Lung (tissue), 12 donors: ENCODE measurements around the gene SERPINB4. TPM values are rescaled to one million over a fixed set of nuclear protein-coding genes. Genes with fewer than 3 reads are reported as not detected.

Experiments
- ATAC-seq: fragments of 200-7000 bp; cut with Tn5 transposase; one replicate; pipeline ENCODE4 v1.9.1; 2020; ENCODE audit warnings: moderate number of reproducible peaks; ENCODE audit not compliant: insufficient read depth, low FRiP score
- DNase-seq, 3 donors: peaks; one replicate each; pipeline ENCODE4 v3.0.0-alpha.2; 2013 to 2017
- H3K27ac ChIP-seq, 2 donors: one replicate each; pipeline ENCODE4 v1.5.1; 2013; ENCODE audit warnings: mild to moderate bottlenecking in 2 of 2, moderate library complexity in 2 of 2, control low read depth in 1 of 2, inconsistent platforms in 1 of 2, low read depth in 1 of 2, low read length in 1 of 2
- H3K27me3 ChIP-seq, 3 donors: one replicate each; pipeline ENCODE4 v1.5.1; 2013; ENCODE audit warnings: low read length in 2 of 3; ENCODE audit not compliant: control insufficient read depth in 3 of 3, insufficient read depth in 3 of 3
- H3K36me3 ChIP-seq, 4 donors: one replicate each; pipeline ENCODE4 v1.5.1; 2013; ENCODE audit warnings: low read length in 4 of 4, mild to moderate bottlenecking in 1 of 4, moderate library complexity in 1 of 4; ENCODE audit not compliant: control insufficient read depth in 4 of 4, insufficient read depth in 4 of 4
- H3K4me1 ChIP-seq, 5 donors: one replicate each; pipeline ENCODE4 v1.5.1; 2013; ENCODE audit warnings: low read length in 5 of 5, mild to moderate bottlenecking in 2 of 5, moderate library complexity in 1 of 5; ENCODE audit not compliant: control insufficient read depth in 5 of 5, insufficient read depth in 5 of 5
- H3K4me3 ChIP-seq: one replicate; pipeline ENCODE4 v1.5.1; 2013; ENCODE audit warnings: mild to moderate bottlenecking, control low read depth, moderate library complexity
- H3K9ac ChIP-seq, 2 donors: one replicate each; pipeline ENCODE4 v1.5.1; 2013; ENCODE audit warnings: low read length in 2 of 2, control low read depth in 1 of 2; ENCODE audit not compliant: insufficient read depth in 1 of 2
- H3K9me3 ChIP-seq, 4 donors: one replicate each; pipeline ENCODE4 v1.5.1; 2013; ENCODE audit warnings: low read length in 3 of 4, mild to moderate bottlenecking in 1 of 4, moderate library complexity in 1 of 4; ENCODE audit not compliant: control insufficient read depth in 4 of 4, insufficient read depth in 3 of 4
- CTCF ChIP-seq: IDR thresholded peaks from 2 replicates; pipeline ENCODE4 v1.5.1; 2012; ENCODE audit warnings: mild to moderate bottlenecking; ENCODE audit errors: control extremely low read depth, extremely low read depth
- WGBS, 2 donors: extraction: QIAGEN DNeasy Blood & Tissue Kit; methylation state at CpG; one replicate each; pipeline ENCODE4 v1.1.7; 2013; 5-methylcytosine and 5-hydroxymethylcytosine counted together
- polyA plus RNA-seq, 2 donors: library from polyadenylated mRNA; stranded (reverse); fragments of 200-250 nt; gene quantifications; one replicate each; pipeline ENCODE4 v1.2.1, GENCODE V29; 2013
- total RNA-seq, 2 donors: library from RNA; depleted of rRNA in 1 of 2; stranded (reverse); fragments of >200 nt in 1 of 2; gene quantifications; one replicate each; pipeline ENCODE4 v1.2.1, GENCODE V29; 2014 to 2021
- donor health status: control.
- donor health status: control.
- donor health status: Bipolar disorder and iron deficiency.
- donor health status: healthy.
- donor health status: DM: yes; HTN: yes; CAD: no.

Gene SERPINB4
- total and polyA plus RNA-seq, 4 donors, result 0.34 to 17.4 (median 1.0) TPM; not detected in 1

GRCh38 chr18:63617915-63618234, 26.2 kb downstream of the SERPINB4 start:
- 89 to 91% methylated on average over 2 of the region's 2 CpGs for WGBS, 2 donors
- Histone ChIP-seq H3K9me3 (peaks cover 0 to 5% (median 0%) of the 10 kb centered on the region in 4 donors), H3K4me3 (no peak overlapping the region), H3K27me3 (no peaks in the 10 kb centered on the region), H3K36me3 (no peaks in the 10 kb centered on the region), H3K4me1 (no peaks in the 10 kb centered on the region), H3K9ac (no peak overlapping the region), H3K27ac (no peak overlapping the region)
- TF ChIP-seq CTCF, result no peak
- DNase-seq (no peak), ATAC-seq (no peak)

GRCh38 chr18:63617049-63617914, 26.8 kb downstream of the SERPINB4 start:
- Histone ChIP-seq H3K4me1 (no peaks in the 10 kb centered on the region), H3K27ac (no peak overlapping the region), H3K9me3 (peaks cover 0 to 5% (median 0%) of the 10 kb centered on the region in 4 donors), H3K36me3 (no peaks in the 10 kb centered on the region), H3K4me3 (no peak overlapping the region), H3K27me3 (no peaks in the 10 kb centered on the region), H3K9ac (no peak overlapping the region)
- peak in 1 of 3 donors; percentile 0 for DNase-seq
- no peak for TF ChIP-seq CTCF
- whole genome bisulfite sequencing, 2 donors, result 30 to 49% methylated on average over 3 of the region's 3 CpGs
- ATAC-seq, result no peak

- Histone ChIP-seq H3K9me3 (no peaks in the 10 kb centered on the region), H3K27ac (no peak overlapping the region), H3K36me3 (no peaks in the 10 kb centered on the region), H3K9ac (no peak overlapping the region), H3K4me1 (no peaks in the 10 kb centered on the region), H3K4me3 (no peak overlapping the region), H3K27me3 (no peaks in the 10 kb centered on the region)
- ATAC-seq, result no peak
- 87% methylated on average over 4 of the region's 4 CpGs for WGBS, 2 donors
- DNase-seq, result no peak
- TF ChIP-seq CTCF, result no peak
Measured at GRCh38 chr18:63613420-63613819, 30.6 kb downstream of the SERPINB4 start.
